Astrocyte (in vitro differentiated cells and primary cell): Measurements from ENCODE around the gene PPM1N. TPM values are rescaled to one million over a fixed set of nuclear protein-coding genes. Genes with fewer than 3 reads are reported as not detected.
A peak's percentile ranks its signal among the peaks of the same experiment; 100 is the strongest.

Experiments
- DNase-seq: peaks from one replicate; pipeline ENCODE4 v3.0.0-alpha.2; 2010; ENCODE audit warnings: low read depth
- FAIRE-seq: peaks from 2 replicates; lab custom pipeline; 2011; peaks lifted over from hg19 to GRCh38; lab: Jason Lieb, UNC
- H2AFZ ChIP-seq: 2 replicates; pipeline ENCODE4 v1.6.0; 2012; ENCODE audit warnings: low read depth, low read length, inconsistent platforms
- H3K27ac ChIP-seq: 2 replicates; pipeline ENCODE4 v1.5.1; 2011; ENCODE audit warnings: low read depth, low read length, inconsistent platforms
- H3K27me3 ChIP-seq: 2 replicates; pipeline ENCODE4 v1.6.0; 2011; ENCODE audit warnings: low read length, inconsistent platforms; ENCODE audit not compliant: insufficient read depth
- H3K36me3 ChIP-seq: 2 replicates; pipeline ENCODE4 v1.5.1; 2011; ENCODE audit warnings: low read length, inconsistent platforms; ENCODE audit not compliant: insufficient read depth
- H3K4me1 ChIP-seq: 2 replicates; pipeline ENCODE4 v1.5.1; 2011; ENCODE audit warnings: low read length, inconsistent platforms; ENCODE audit not compliant: insufficient read depth
- H3K4me2 ChIP-seq: 2 replicates; pipeline ENCODE4 v1.6.0; 2012; ENCODE audit warnings: low read length, inconsistent platforms
- H3K4me3 ChIP-seq: 2 replicates; pipeline ENCODE4 v1.5.1; 2011; ENCODE audit warnings: low read depth, mild to moderate bottlenecking, low read length, inconsistent platforms; ENCODE audit not compliant: insufficient read depth
- H3K79me2 ChIP-seq: 2 replicates; pipeline ENCODE4 v1.6.0; 2012; ENCODE audit warnings: mild to moderate bottlenecking, low read length, inconsistent platforms; ENCODE audit not compliant: insufficient read depth
- H3K9ac ChIP-seq: 2 replicates; pipeline ENCODE4 v1.6.0; 2012; ENCODE audit warnings: mild to moderate bottlenecking, low read length, inconsistent platforms
- H3K9me3 ChIP-seq: 2 replicates; pipeline ENCODE4 v1.5.1; 2012; ENCODE audit warnings: low read depth, mild to moderate bottlenecking, low read length, inconsistent platforms; ENCODE audit not compliant: insufficient read depth
- H4K20me1 ChIP-seq: 2 replicates; pipeline ENCODE4 v1.6.0; 2012; ENCODE audit warnings: low read length, inconsistent platforms; ENCODE audit not compliant: insufficient read depth
- H3K27ac Mint-ChIP-seq: one replicate; pipeline ENCODE4 v1.8.0; 2021; ENCODE audit warnings: mild to moderate bottlenecking, mixed read lengths; ENCODE audit not compliant: unreplicated experiment
- H3K27me3 Mint-ChIP-seq: one replicate; pipeline ENCODE4 v1.8.0; 2021; ENCODE audit warnings: low read depth, mixed read lengths; ENCODE audit not compliant: unreplicated experiment
- H3K36me3 Mint-ChIP-seq: one replicate; pipeline ENCODE4 v1.8.0; 2021; ENCODE audit warnings: low read depth, mixed read lengths; ENCODE audit not compliant: unreplicated experiment
- H3K4me1 Mint-ChIP-seq: one replicate; pipeline ENCODE4 v1.8.0; 2021; ENCODE audit warnings: low read depth, mixed read lengths; ENCODE audit not compliant: unreplicated experiment
- H3K4me3 Mint-ChIP-seq: one replicate; pipeline ENCODE4 v1.8.0; 2021; ENCODE audit warnings: mild to moderate bottlenecking, moderate library complexity, mixed read lengths; ENCODE audit not compliant: unreplicated experiment
- H3K9me3 Mint-ChIP-seq: one replicate; pipeline ENCODE4 v1.8.0; 2021; ENCODE audit warnings: mild to moderate bottlenecking, mixed read lengths; ENCODE audit not compliant: unreplicated experiment
- EZH2 ChIP-seq: IDR thresholded peaks from 2 replicates; pipeline ENCODE4 v1.6.1; 2012; ENCODE audit warnings: mild to moderate bottlenecking, low read length, inconsistent platforms; ENCODE audit not compliant: insufficient read depth
- total RNA-seq: library from RNA; stranded (reverse); gene quantifications from 2 replicates; pipeline ENCODE4 v1.2.1, GENCODE V29; 2021
- TF ChIP-seq, protein P1 (sequence below): IDR thresholded peaks from 2 replicates; pipeline ENCODE4 v1.5.1; 2011; ENCODE audit warnings: low read depth, mild to moderate bottlenecking, inconsistent platforms, low read length, moderate library complexity; ENCODE audit not compliant: insufficient read depth

The PPM1N gene
- total RNA-seq, 1 donor from 2014 or later: 1.3 TPM

DNA sequence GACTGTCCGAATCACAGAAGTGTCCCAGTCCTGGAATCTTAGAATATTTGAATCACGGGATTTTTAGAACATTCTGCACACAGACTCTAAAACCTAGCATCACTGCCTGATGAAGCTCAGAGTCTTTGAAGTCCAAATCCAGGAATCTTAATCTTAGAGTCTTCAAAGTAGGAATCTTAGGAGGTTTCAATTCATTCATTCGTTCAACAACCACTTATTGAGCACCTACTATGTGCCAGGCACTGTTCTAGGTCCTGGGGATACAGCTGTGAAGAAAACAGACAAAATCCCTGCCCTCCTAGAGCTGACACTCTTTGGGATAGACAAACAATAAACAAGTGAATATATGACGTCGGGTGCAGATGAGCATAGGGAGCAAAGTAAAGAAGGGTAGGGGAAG is 3.1 kb upstream of the PPM1N start:
- no peak for DNase-seq
- no peak for FAIRE-seq
- no peaks in the 10 kb centered on the region for H3K79me2 ChIP-seq
- peak overlapping the region; percentile 79 for H3K4me3 Mint-ChIP-seq
- H2AFZ ChIP-seq: no peak overlapping the region
- H3K4me1 ChIP-seq: peaks cover 11% of the 10 kb centered on the region
- peaks cover 2% of the 10 kb centered on the region for H3K9me3 Mint-ChIP-seq
- no peak overlapping the region for H3K4me2 ChIP-seq
- H3K27me3 Mint-ChIP-seq: peaks cover 17% of the 10 kb centered on the region
- H4K20me1 ChIP-seq: peaks cover 12% of the 10 kb centered on the region
- no peak overlapping the region for H3K27ac ChIP-seq
- H3K9me3 ChIP-seq: no peaks in the 10 kb centered on the region
- no peak overlapping the region for H3K9ac ChIP-seq
- H3K27me3 ChIP-seq: peaks cover 13% of the 10 kb centered on the region
- H3K36me3 Mint-ChIP-seq: peaks cover 3% of the 10 kb centered on the region
- no peak overlapping the region for H3K4me3 ChIP-seq
- peaks cover 5% of the 10 kb centered on the region for H3K4me1 Mint-ChIP-seq
- H3K27ac Mint-ChIP-seq: no peak overlapping the region
- H3K36me3 ChIP-seq: no peaks in the 10 kb centered on the region
- TF ChIP-seq, protein P1, sequence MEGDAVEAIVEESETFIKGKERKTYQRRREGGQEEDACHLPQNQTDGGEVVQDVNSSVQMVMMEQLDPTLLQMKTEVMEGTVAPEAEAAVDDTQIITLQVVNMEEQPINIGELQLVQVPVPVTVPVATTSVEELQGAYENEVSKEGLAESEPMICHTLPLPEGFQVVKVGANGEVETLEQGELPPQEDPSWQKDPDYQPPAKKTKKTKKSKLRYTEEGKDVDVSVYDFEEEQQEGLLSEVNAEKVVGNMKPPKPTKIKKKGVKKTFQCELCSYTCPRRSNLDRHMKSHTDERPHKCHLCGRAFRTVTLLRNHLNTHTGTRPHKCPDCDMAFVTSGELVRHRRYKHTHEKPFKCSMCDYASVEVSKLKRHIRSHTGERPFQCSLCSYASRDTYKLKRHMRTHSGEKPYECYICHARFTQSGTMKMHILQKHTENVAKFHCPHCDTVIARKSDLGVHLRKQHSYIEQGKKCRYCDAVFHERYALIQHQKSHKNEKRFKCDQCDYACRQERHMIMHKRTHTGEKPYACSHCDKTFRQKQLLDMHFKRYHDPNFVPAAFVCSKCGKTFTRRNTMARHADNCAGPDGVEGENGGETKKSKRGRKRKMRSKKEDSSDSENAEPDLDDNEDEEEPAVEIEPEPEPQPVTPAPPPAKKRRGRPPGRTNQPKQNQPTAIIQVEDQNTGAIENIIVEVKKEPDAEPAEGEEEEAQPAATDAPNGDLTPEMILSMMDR: no peak
- no peak for TF ChIP-seq EZH2

DNA sequence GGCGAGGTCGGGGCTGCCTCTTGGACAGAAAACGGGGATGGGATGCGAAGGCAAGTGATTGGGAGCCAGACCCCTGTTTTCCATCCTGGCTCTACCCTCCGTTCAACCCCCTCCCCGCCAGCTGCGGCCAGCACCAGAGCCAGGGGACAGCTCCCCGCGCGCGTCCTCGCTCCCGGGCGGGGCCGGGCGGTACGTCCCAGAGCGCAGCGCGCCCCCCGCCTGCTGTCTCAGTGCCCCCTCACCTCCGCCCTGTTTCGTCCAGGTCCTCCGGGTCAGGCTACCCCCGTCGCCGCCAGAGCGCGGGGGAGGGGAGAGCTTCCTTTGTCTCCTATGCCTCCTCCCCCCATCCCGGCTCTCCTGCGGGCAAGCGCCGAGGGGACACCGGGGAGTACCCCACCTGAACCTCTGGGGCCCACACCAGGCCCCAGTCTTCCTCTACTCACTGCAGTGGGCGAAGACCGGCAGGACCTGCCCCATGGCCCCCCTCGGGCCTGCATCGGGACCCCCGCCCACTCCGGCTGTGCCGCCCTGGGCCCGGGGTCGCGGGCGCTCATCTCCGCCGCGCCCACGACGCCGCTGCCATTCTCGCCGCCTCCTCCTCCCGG is 1.8 kb upstream of the PPM1N start:
- peak overlapping the region; percentile 99 for H3K4me2 ChIP-seq
- Mint-ChIP-seq H3K27ac (no peak overlapping the region), H3K27me3 (peaks cover 24% of the 10 kb centered on the region), H3K9me3 (peaks cover 2% of the 10 kb centered on the region), H3K36me3 (peaks cover 3% of the 10 kb centered on the region), H3K4me1 (peaks cover 5% of the 10 kb centered on the region), H3K4me3 (peak overlapping the region; percentile 79)
- H3K79me2 ChIP-seq: no peaks in the 10 kb centered on the region
- peak overlapping the region; percentile 73 for H3K4me3 ChIP-seq
- TF ChIP-seq, protein P1: no peak
- no peak for TF ChIP-seq EZH2
- peaks cover 13% of the 10 kb centered on the region for H3K27me3 ChIP-seq
- no peak for FAIRE-seq
- peaks cover 11% of the 10 kb centered on the region for H3K4me1 ChIP-seq
- peak overlapping the region; percentile 56 for H2AFZ ChIP-seq
- no peak for DNase-seq
- H3K9me3 ChIP-seq: no peaks in the 10 kb centered on the region
- H3K27ac ChIP-seq: no peak overlapping the region
- H4K20me1 ChIP-seq: peaks cover 12% of the 10 kb centered on the region
- no peaks in the 10 kb centered on the region for H3K36me3 ChIP-seq
- peak overlapping the region; percentile 72 for H3K9ac ChIP-seq

DNA sequence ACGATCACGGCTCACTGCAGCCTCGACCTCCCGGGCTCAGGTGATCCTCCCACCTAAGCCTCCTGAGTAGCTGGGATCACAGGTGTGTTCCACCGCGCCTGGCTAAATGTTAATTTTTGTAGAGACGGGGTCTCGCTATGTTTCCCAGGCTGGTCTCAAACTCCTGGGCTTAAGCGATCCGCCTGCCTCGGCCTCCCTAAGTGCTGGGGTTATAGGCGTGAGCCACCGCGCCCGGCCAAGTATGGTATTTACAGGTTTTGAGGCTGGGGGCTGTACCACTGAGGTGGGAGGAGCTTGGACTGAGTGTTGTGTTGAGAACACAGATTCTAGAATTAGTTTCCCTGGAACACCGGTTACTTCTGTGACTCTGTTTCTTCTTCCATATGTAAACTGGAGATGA is 452 bp upstream of the PPM1N start:
- H3K9me3 ChIP-seq: no peaks in the 10 kb centered on the region
- H3K4me1 ChIP-seq: peaks cover 11% of the 10 kb centered on the region
- Mint-ChIP-seq H3K4me3 (no peak overlapping the region), H3K27me3 (peaks cover 24% of the 10 kb centered on the region), H3K9me3 (peaks cover 2% of the 10 kb centered on the region), H3K4me1 (peaks cover 3% of the 10 kb centered on the region), H3K36me3 (peaks cover 3% of the 10 kb centered on the region), H3K27ac (peak overlapping the region; percentile 26)
- H3K36me3 ChIP-seq: no peaks in the 10 kb centered on the region
- no peak overlapping the region for H3K9ac ChIP-seq
- H2AFZ ChIP-seq: no peak overlapping the region
- H3K27me3 ChIP-seq: peaks cover 13% of the 10 kb centered on the region
- no peak overlapping the region for H3K27ac ChIP-seq
- H3K4me3 ChIP-seq: no peak overlapping the region
- FAIRE-seq: no peak
- no peaks in the 10 kb centered on the region for H3K79me2 ChIP-seq
- H4K20me1 ChIP-seq: peaks cover 12% of the 10 kb centered on the region
- DNase-seq: no peak
- TF ChIP-seq EZH2: no peak
- TF ChIP-seq, protein P1: no peak
- H3K4me2 ChIP-seq: peak overlapping the region; percentile 77
